ENCODE data around the gene ZNF628.

GRCh38 chr19:55486043-55486970 is 9.9 kb downstream of the ZNF628 start:
- TF ChIP-seq CTCF (IDR thresholded peaks at IDR 0.05), result no peak; the same call in 1 of the 2 replicates
- no peak for TF ChIP-seq POLR2AphosphoS5 (IDR thresholded peaks at IDR 0.05; ENCODE audit: low read depth, low read length)
